Left colon (tissue), 2 donors: ENCODE data around the gene SHISA8. TPM values are rescaled to one million over a fixed set of nuclear protein-coding genes. Genes with fewer than 3 reads are reported as not detected.
A peak's percentile ranks its signal among the peaks of the same experiment; 100 is the strongest.
"Not testable (repeated sequence)": the region's sequence is repeated elsewhere in the genome, so short reads cannot be mapped to it uniquely, and the experiment has no call there.

ENCODE experiments used
- ATAC-seq: fragments of 200-7000 bp; cut with Tn5 transposase; one replicate; pipeline ENCODE4 v1.9.1; 2020; ENCODE audit warnings: mild to moderate bottlenecking, moderate library complexity
- DNase-seq, 2 donors: peaks; one replicate each; pipeline ENCODE4 v3.0.0-alpha.2; 2020
- intact Hi-C, 2 donors: fragments of 100-400 bp; cut with DNase I in 1 of 2; cut with micrococcal nuclease in 1 of 2; formaldehyde crosslinking; loops; one replicate each; pipeline versions ENCODE4 v1.11.2 to v1.14.0; 2022; cut with DNase I, micrococcal nuclease
- microRNA-seq, 2 donors: library from miRNA; unstranded; fragments of <30 nt; microRNA quantifications; one replicate each; pipeline versions ENCODE4 v1.1.0 to v1.2.0, GENCODE V29; 2020
- total RNA-seq, 2 donors: library from RNA; stranded (reverse); fragmentation: NEBNext Ultra II Directional; extraction: Animal tissue kit (Norgen Biotek cat#: 25700); gene quantifications; one replicate each; pipeline ENCODE4 v1.2.1, GENCODE V29; 2021
- donor health status: DM: no; HTN: no; CAD: no.
- donor health status: DM: yes; HTN: yes; CAD: no.

Gene SHISA8
- total RNA-seq, 2 donors from 2014 or later = not detected

DNA sequence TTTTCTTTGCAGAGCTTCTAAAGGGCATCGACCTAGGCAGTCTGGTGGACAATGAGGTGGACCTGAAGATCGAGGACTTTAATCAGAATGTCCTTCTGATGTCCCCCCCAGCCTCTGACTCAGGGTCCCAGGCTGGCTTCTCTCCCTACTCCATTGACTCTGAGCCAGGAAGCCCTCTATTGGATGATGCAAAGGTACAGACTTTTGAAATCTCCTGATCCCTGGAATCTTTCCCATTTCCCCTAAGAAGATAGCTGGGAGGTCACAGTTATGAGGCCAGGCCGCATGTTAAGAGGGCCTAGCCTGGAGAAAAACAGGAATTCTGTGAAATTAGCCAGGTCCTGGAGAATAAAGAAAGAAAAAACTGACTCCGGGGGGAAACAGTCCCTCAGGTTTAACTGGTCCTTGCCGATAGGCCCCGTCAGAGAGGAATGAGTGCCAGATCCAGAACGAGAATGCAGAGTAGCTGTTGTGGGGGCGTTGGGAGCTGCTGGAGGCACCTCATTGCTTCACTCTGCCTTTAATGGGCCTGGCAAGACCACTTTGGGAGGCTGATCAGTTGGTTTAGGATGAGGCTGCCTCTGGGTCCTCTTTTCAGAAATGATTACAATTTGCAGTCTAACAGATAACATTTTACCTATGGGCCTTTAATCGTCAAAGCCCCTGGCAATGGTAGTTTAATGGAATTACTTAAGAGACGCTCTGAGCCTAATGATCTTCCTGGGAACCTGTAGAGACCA lies 39.2 kb downstream of the SHISA8 start:
- DNase-seq = no peak
- intact Hi-C loops = no loop called here
- ATAC-seq = no peak

- intact Hi-C loops = no loop called here
- DNase-seq (no peak), ATAC-seq (no peak)
These were observed 40.8 kb downstream of the SHISA8 start for GRCh38 chr22:41874090-41874489.

DNA sequence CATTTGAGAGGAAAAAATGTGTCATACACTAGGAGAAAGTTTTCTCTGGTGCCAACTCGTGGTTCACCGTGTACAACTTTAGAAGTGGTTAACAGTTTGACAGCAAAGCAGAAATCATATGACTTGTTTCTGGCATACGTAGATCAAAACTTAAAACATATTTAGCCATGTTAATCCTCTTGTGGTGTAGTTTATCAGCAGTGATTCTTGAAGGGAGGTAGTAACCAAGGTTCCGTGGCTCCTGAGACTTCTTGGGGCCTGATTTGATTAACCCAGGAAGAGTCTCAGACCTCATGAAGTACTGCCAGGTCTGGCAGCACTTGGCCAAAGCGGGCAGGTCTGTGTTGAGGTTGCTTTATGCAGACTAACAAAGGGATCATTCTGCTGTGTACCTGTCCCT lies 41.5 kb downstream of the SHISA8 start:
- DNase-seq = no peak
- intact Hi-C loops = no loop called here
- no peak for ATAC-seq

- intact Hi-C loops = no loop called here
- DNase-seq (no peak), ATAC-seq (no peak)
These were observed 44.1 kb downstream of the SHISA8 start for GRCh38 chr22:41870786-41871185.

DNA sequence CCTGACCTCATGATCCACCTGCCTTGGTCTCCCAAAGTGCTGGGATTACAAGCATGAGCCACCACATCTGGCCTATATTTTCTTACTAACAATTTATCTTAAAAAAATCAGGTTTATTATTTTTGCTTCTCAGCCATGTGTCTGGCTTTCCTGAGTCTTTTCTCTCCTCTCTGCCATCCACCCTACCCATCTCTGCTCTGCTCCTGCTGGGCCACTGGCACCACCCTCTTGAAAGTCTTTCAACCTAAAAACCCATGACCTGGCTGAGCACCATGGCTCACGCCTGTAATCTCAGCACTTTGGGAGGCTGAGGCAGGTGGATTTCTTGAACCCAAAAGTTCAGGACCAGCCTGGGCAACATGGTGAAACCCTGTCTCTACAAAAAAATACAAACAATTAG lies 44.8 kb downstream of the SHISA8 start:
- ATAC-seq, DNase-seq, intact Hi-C loops: not testable (repeated sequence)

GRCh38 chr22:41868556-41868955 lies 46.3 kb downstream of the SHISA8 start:
- no peak for ATAC-seq
- intact Hi-C loops = no loop called here

DNA sequence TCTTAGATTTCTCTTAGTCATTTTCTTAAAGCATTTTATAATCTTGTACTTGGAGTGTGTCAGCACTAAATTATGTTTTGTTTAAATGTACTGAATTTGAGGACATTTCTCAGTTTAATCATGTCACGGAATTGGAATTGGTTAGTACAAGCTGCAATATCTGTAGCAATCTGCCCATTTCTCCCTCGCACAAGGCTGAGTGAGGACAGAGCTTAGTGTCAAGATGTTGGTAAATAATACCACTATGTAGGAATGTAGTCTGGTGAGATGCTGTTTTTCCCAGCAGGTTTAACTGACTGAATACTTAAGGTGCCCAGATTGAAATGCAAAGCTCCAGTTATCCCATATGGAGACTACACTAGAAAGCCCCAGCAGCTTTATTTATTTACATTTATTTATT lies 51.4 kb downstream of the SHISA8 start:
- intact Hi-C loops = no loop called here
- DNase-seq (no peak), ATAC-seq (no peak)

More at GRCh38 chr22:41868556-41868955, 46.3 kb downstream of the SHISA8 start:
- no peak for DNase-seq

DNA sequence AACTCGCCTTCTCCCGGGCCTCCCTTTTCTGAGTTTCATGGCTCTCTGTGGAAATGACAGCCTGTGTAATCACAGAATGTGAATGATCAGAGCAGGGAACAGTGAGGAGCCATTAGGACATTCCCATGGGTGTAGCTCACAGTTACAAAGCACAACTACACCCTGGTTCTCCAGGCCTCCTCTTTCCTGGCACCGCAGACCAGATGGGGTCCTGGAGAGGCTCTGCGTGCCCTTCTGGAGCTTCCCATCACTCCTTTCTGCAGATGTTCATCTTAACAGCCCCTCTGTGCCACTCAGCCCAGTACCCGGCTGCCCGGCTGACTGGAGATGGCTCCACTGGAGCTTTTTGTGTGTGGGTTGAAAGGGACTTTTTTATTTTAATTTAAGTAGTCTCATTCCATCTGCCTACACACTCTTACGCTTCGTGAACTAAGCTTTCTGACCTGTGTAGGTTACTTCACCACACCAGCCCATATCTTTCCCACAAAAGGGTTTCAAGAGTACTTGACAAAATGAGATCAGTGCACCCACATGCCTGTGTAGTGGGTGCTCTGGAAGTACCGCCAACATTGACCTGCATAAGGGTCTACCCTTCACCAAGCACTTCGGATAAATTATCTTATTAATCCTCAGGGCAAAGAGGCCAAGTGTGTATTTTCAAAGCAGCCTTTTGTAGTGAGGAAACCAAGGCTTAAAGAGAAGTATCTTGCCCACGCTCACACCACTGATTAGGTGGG lies 52.2 kb downstream of the SHISA8 start:
- DNase-seq (no peak), ATAC-seq (peak; percentile 41)
- intact Hi-C loops = no loop called here

- intact Hi-C loops = no loop called here
- no peak for DNase-seq
- no peak for ATAC-seq
These were observed 52.7 kb downstream of the SHISA8 start for GRCh38 chr22:41862160-41862529.

Small RNA genes within 50 kb of the gene (microRNA-seq; reads per million reads assigned to microRNA genes)
- gene MIR33A = 51.2 to 302 reads per million in 2 donors

Other genes starting within 250 kb of the SHISA8 start
- 10 to 100 TPM; 87.8 to 91.4 TPM for gene SNU13, start 226.2 kb downstream of the SHISA8 start, total RNA-seq
- gene MEI1, start 215.6 kb downstream of the SHISA8 start, total RNA-seq = 1 to 10 TPM; 1.9 to 6.2 TPM
- gene CCDC134, start 114.4 kb downstream of the SHISA8 start, total RNA-seq = 10 to 100 TPM in 1 of 2 donors, 1 to 10 TPM in 1; 8.8 to 11.0 TPM
- 100 to 1,000 TPM; 172 to 215 TPM for gene SREBF2, start 82.0 kb downstream of the SHISA8 start, total RNA-seq
- gene TNFRSF13C, start 11.7 kb upstream of the SHISA8 start, total RNA-seq = 1 to 10 TPM; 1.2 to 1.5 TPM
- 10 to 100 TPM in 1 of 2 donors, 1 to 10 TPM in 1; 7.5 to 16.4 TPM for gene CENPM, start 32.1 kb upstream of the SHISA8 start, total RNA-seq
- under 1 TPM; 0.43 to 0.56 TPM for gene SEPTIN3, start 54.4 kb upstream of the SHISA8 start, total RNA-seq
- 1 to 10 TPM; 1.3 to 2.1 TPM for gene WBP2NL, start 83.7 kb upstream of the SHISA8 start, total RNA-seq
- 10 to 100 TPM; 38.3 to 38.5 TPM for gene NAGA, start 155.7 kb upstream of the SHISA8 start, total RNA-seq
- gene PHETA2, start 159.2 kb upstream of the SHISA8 start, total RNA-seq = 10 to 100 TPM; 12.9 to 13.9 TPM
- 100 to 1,000 TPM; 145 to 148 TPM for gene SMDT1, start 164.6 kb upstream of the SHISA8 start, total RNA-seq
- 100 to 1,000 TPM in 1 of 2 donors, 10 to 100 TPM in 1; 96.2 to 125 TPM for gene NDUFA6, start 175.7 kb upstream of the SHISA8 start, total RNA-seq
- 1 to 10 TPM; 2.0 to 3.9 TPM for gene CYP2D6, start 215.7 kb upstream of the SHISA8 start, total RNA-seq